WTC11 (cell line): Measurements from ENCODE around the gene LIMS4. TPM values are rescaled to one million over a fixed set of nuclear protein-coding genes. Genes with fewer than 3 reads are reported as not detected.
"Not testable (repeated sequence)": the region's sequence is repeated elsewhere in the genome, so short reads cannot be mapped to it uniquely, and the experiment has no call there.

ENCODE experiments used
- ATAC-seq: fragments of 200-7000 bp; cut with Tn5 transposase; 2 replicates; pipeline ENCODE4 v1.10.0; 2021; ENCODE audit warnings: mild to moderate bottlenecking, moderate library complexity
- CTCF ChIA-PET: fragments of 300-600 bp; sonication (Branson Sonifier 250); formaldehyde crosslinking; loops from one replicate; lab custom pipeline; 2021; ENCODE audit warnings: antibody characterized with exemption; lab: Charles Lee
- POLR2A ChIA-PET: fragments of 350-600 bp; sonication (Branson Sonifier 250); formaldehyde crosslinking; loops from one replicate; lab custom pipeline; 2021; ENCODE audit warnings: antibody characterized with exemption; lab: Charles Lee
- DNase-seq: peaks from one replicate; pipeline ENCODE4 v3.0.0; 2021; ENCODE audit warnings: low spot score
- H3K27ac Mint-ChIP-seq: 2 replicates; pipeline ENCODE4 v1.8.0; 2021; ENCODE audit warnings: mixed read lengths
- H3K27me3 Mint-ChIP-seq: 2 replicates; pipeline ENCODE4 v1.8.0; 2021; ENCODE audit warnings: low read depth, mild to moderate bottlenecking, moderate library complexity, mixed read lengths
- H3K36me3 Mint-ChIP-seq: 2 replicates; pipeline ENCODE4 v1.8.0; 2021; ENCODE audit warnings: mixed read lengths
- H3K4me1 Mint-ChIP-seq: 2 replicates; pipeline ENCODE4 v1.8.0; 2022; ENCODE audit warnings: mixed read lengths
- H3K4me3 Mint-ChIP-seq: 2 replicates; pipeline ENCODE4 v1.8.0; 2021; ENCODE audit warnings: mild to moderate bottlenecking, moderate library complexity, mixed read lengths
- H3K9me3 Mint-ChIP-seq: 2 replicates; pipeline ENCODE4 v1.8.0; 2021; ENCODE audit warnings: mixed read lengths
- total RNA-seq: library from RNA; stranded (reverse); gene quantifications from 3 replicates; pipeline ENCODE4 v1.2.3, GENCODE V29; 2021

The LIMS4 gene
- total RNA-seq, 1 experiment from 2014 or later: not detected

- ATAC-seq, H3K27ac Mint-ChIP-seq, H3K27me3 Mint-ChIP-seq, CTCF ChIA-PET, POLR2A ChIA-PET, DNase-seq, H3K4me1 Mint-ChIP-seq, H3K9me3 Mint-ChIP-seq, H3K4me3 Mint-ChIP-seq, H3K36me3 Mint-ChIP-seq: not testable (repeated sequence)
Measured at GRCh38 chr2:110443305-110444005, 29.2 kb downstream of the LIMS4 start.

- H3K27ac Mint-ChIP-seq, H3K4me1 Mint-ChIP-seq, H3K27me3 Mint-ChIP-seq, H3K4me3 Mint-ChIP-seq, POLR2A ChIA-PET, ATAC-seq, H3K9me3 Mint-ChIP-seq, H3K36me3 Mint-ChIP-seq, DNase-seq, CTCF ChIA-PET: not testable (repeated sequence)
Measured at GRCh38 chr2:110441905-110442304, 30.7 kb downstream of the LIMS4 start.

- DNase-seq, H3K27me3 Mint-ChIP-seq, CTCF ChIA-PET, H3K9me3 Mint-ChIP-seq, H3K4me3 Mint-ChIP-seq, H3K4me1 Mint-ChIP-seq, POLR2A ChIA-PET, H3K36me3 Mint-ChIP-seq, H3K27ac Mint-ChIP-seq: not testable (repeated sequence)
- ATAC-seq: peak; percentile 69
Measured at GRCh38 chr2:110434565-110434964, 38.1 kb downstream of the LIMS4 start.

- H3K27me3 Mint-ChIP-seq, ATAC-seq, H3K27ac Mint-ChIP-seq, POLR2A ChIA-PET, DNase-seq, H3K36me3 Mint-ChIP-seq, H3K4me3 Mint-ChIP-seq, H3K9me3 Mint-ChIP-seq, H3K4me1 Mint-ChIP-seq, CTCF ChIA-PET: not testable (repeated sequence)
Measured at GRCh38 chr2:110425725-110426124, 46.9 kb downstream of the LIMS4 start.

GRCh38 chr2:110424421-110424820, 48.2 kb downstream of the LIMS4 start:
- H3K27me3 Mint-ChIP-seq, DNase-seq, POLR2A ChIA-PET, H3K36me3 Mint-ChIP-seq, CTCF ChIA-PET, H3K27ac Mint-ChIP-seq, H3K4me3 Mint-ChIP-seq, H3K4me1 Mint-ChIP-seq, ATAC-seq, H3K9me3 Mint-ChIP-seq: not testable (repeated sequence)

GRCh38 chr2:110423574-110423962, 49.0 kb downstream of the LIMS4 start:
- H3K9me3 Mint-ChIP-seq, DNase-seq, H3K36me3 Mint-ChIP-seq, H3K4me3 Mint-ChIP-seq, H3K27me3 Mint-ChIP-seq, POLR2A ChIA-PET, H3K4me1 Mint-ChIP-seq, H3K27ac Mint-ChIP-seq, CTCF ChIA-PET: not testable (repeated sequence)
- peak; percentile 76 for ATAC-seq

- H3K27me3 Mint-ChIP-seq, DNase-seq, H3K4me3 Mint-ChIP-seq, H3K27ac Mint-ChIP-seq, POLR2A ChIA-PET, H3K9me3 Mint-ChIP-seq, H3K36me3 Mint-ChIP-seq, H3K4me1 Mint-ChIP-seq, CTCF ChIA-PET: not testable (repeated sequence)
- ATAC-seq: peak; percentile 83
Measured at GRCh38 chr2:110422852-110423573, 49.6 kb downstream of the LIMS4 start.

GRCh38 chr2:110420641-110421354, 51.8 kb downstream of the LIMS4 start:
- CTCF ChIA-PET, H3K36me3 Mint-ChIP-seq, DNase-seq, H3K9me3 Mint-ChIP-seq, ATAC-seq, POLR2A ChIA-PET, H3K4me1 Mint-ChIP-seq, H3K27me3 Mint-ChIP-seq, H3K4me3 Mint-ChIP-seq, H3K27ac Mint-ChIP-seq: not testable (repeated sequence)

- not testable (repeated sequence) for H3K36me3 Mint-ChIP-seq
- peak; percentile 81 for ATAC-seq
Measured at GRCh38 chr2:110407142-110407541, 65.5 kb downstream of the LIMS4 start.

GRCh38 chr2:110404988-110405387, 67.6 kb downstream of the LIMS4 start:
- ATAC-seq, H3K9me3 Mint-ChIP-seq, CTCF ChIA-PET, H3K27me3 Mint-ChIP-seq, DNase-seq, H3K27ac Mint-ChIP-seq, H3K4me1 Mint-ChIP-seq, H3K4me3 Mint-ChIP-seq, H3K36me3 Mint-ChIP-seq, POLR2A ChIA-PET: not testable (repeated sequence)

More at GRCh38 chr2:110407142-110407541, 65.5 kb downstream of the LIMS4 start:
- H3K4me1 Mint-ChIP-seq, H3K9me3 Mint-ChIP-seq, H3K27ac Mint-ChIP-seq, CTCF ChIA-PET, POLR2A ChIA-PET, H3K27me3 Mint-ChIP-seq, H3K4me3 Mint-ChIP-seq, DNase-seq: not testable (repeated sequence)

GRCh38 chr2:110404246-110404645, 68.4 kb downstream of the LIMS4 start:
- H3K27ac Mint-ChIP-seq: not testable (repeated sequence)

GRCh38 chr2:110401001-110401618, 71.5 kb downstream of the LIMS4 start:
- H3K36me3 Mint-ChIP-seq, POLR2A ChIA-PET, DNase-seq, H3K4me1 Mint-ChIP-seq, H3K9me3 Mint-ChIP-seq, CTCF ChIA-PET, H3K4me3 Mint-ChIP-seq, H3K27ac Mint-ChIP-seq, H3K27me3 Mint-ChIP-seq: not testable (repeated sequence)
- ATAC-seq: peak; percentile 98

More at GRCh38 chr2:110404246-110404645, 68.4 kb downstream of the LIMS4 start:
- H3K9me3 Mint-ChIP-seq, DNase-seq, ATAC-seq, POLR2A ChIA-PET, H3K27me3 Mint-ChIP-seq, H3K4me1 Mint-ChIP-seq, H3K36me3 Mint-ChIP-seq, H3K4me3 Mint-ChIP-seq, CTCF ChIA-PET: not testable (repeated sequence)
